ENCODE data around the gene HINT1.

- TF ChIP-seq, protein P1, sequence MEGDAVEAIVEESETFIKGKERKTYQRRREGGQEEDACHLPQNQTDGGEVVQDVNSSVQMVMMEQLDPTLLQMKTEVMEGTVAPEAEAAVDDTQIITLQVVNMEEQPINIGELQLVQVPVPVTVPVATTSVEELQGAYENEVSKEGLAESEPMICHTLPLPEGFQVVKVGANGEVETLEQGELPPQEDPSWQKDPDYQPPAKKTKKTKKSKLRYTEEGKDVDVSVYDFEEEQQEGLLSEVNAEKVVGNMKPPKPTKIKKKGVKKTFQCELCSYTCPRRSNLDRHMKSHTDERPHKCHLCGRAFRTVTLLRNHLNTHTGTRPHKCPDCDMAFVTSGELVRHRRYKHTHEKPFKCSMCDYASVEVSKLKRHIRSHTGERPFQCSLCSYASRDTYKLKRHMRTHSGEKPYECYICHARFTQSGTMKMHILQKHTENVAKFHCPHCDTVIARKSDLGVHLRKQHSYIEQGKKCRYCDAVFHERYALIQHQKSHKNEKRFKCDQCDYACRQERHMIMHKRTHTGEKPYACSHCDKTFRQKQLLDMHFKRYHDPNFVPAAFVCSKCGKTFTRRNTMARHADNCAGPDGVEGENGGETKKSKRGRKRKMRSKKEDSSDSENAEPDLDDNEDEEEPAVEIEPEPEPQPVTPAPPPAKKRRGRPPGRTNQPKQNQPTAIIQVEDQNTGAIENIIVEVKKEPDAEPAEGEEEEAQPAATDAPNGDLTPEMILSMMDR (IDR thresholded peaks at IDR 0.05): no peak
- TF ChIP-seq GRHL2 (CRISPR knock-in tag; IDR thresholded peaks at IDR 0.05; ENCODE audit: insufficient replicate concordance, severe bottlenecking): no peak
- TF ChIP-seq IRF1 (CRISPR knock-in tag; IDR thresholded peaks at IDR 0.05): no peak
- TF ChIP-seq SP1 (CRISPR knock-in tag; conservative IDR thresholded peaks at IDR 0.05): no peak
- TF ChIP-seq MAX (CRISPR knock-in tag; IDR thresholded peaks at IDR 0.05): no peak
- no peak for TF ChIP-seq ELF4 (CRISPR knock-in tag; IDR thresholded peaks at IDR 0.05; ENCODE audit: low read depth)
- no peak for TF ChIP-seq NFE2L1 (CRISPR knock-in tag; IDR thresholded peaks at IDR 0.05)
- TF ChIP-seq, protein P2, sequence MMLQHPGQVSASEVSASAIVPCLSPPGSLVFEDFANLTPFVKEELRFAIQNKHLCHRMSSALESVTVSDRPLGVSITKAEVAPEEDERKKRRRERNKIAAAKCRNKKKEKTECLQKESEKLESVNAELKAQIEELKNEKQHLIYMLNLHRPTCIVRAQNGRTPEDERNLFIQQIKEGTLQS (CRISPR knock-in tag; conservative IDR thresholded peaks at IDR 0.05): no peak
- TF ChIP-seq ATF6 (CRISPR knock-in tag; IDR thresholded peaks at IDR 0.05): no peak
- TF ChIP-seq SOX15 (CRISPR knock-in tag; IDR thresholded peaks at IDR 0.05): no peak
- no peak for TF ChIP-seq TCF7 (CRISPR knock-in tag; IDR thresholded peaks at IDR 0.05; ENCODE audit: low read depth)
- TF ChIP-seq ZNF416 (CRISPR knock-in tag; IDR thresholded peaks at IDR 0.05): no peak
- TF ChIP-seq, protein P3, sequence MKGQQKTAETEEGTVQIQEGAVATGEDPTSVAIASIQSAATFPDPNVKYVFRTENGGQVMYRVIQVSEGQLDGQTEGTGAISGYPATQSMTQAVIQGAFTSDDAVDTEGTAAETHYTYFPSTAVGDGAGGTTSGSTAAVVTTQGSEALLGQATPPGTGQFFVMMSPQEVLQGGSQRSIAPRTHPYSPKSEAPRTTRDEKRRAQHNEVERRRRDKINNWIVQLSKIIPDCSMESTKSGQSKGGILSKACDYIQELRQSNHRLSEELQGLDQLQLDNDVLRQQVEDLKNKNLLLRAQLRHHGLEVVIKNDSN (CRISPR knock-in tag; IDR thresholded peaks at IDR 0.05): no peak
Measured at GRCh38 chr5:131200560-131200959, 35.5 kb upstream of the HINT1 start.

Data from WTC11 (cell line).